ENCODE measurements around the gene MPZL1.
A peak's percentile ranks its signal among the peaks of the same experiment; 100 is the strongest.

Gene MPZL1

DNA sequence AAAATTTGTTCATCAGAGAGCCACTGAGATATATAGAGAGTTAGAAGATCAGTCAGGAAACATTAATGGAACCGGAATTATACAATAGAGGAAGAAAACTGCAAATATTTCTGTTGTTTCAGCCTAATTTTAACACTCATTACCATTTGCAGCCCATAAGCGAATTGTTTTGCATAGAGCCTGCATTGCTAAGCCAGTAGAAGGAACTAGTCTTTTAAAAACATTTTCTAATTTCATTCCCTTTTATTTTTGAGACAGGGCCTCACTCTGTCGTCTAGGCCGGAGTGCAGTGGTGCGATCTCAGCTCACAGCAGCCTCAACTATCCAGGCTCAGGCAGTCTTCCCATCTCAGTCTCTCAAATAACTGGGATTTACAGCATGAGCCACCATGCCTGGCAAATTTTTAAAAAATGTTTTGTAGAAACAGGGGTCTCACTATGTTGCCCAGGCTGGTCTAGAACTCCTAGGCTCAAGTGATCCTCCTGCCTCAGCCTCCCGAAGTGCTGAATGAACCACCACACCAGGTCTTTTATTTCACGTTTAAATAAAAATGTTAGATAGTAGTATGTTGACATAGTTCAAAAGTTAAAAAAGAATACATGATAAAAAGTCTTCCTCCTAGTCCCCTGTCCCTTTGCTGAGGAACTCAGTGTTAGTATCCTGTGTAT is 25.3 kb downstream of the MPZL1 start:
- TF ChIP-seq, protein P1, sequence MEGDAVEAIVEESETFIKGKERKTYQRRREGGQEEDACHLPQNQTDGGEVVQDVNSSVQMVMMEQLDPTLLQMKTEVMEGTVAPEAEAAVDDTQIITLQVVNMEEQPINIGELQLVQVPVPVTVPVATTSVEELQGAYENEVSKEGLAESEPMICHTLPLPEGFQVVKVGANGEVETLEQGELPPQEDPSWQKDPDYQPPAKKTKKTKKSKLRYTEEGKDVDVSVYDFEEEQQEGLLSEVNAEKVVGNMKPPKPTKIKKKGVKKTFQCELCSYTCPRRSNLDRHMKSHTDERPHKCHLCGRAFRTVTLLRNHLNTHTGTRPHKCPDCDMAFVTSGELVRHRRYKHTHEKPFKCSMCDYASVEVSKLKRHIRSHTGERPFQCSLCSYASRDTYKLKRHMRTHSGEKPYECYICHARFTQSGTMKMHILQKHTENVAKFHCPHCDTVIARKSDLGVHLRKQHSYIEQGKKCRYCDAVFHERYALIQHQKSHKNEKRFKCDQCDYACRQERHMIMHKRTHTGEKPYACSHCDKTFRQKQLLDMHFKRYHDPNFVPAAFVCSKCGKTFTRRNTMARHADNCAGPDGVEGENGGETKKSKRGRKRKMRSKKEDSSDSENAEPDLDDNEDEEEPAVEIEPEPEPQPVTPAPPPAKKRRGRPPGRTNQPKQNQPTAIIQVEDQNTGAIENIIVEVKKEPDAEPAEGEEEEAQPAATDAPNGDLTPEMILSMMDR (IDR thresholded peaks at IDR 0.05; ENCODE audit: low read length, missing control alignments), result no peak
- no peak for DNase-seq (ENCODE audit: low read depth)
- no peak overlapping the region for H3K4me3 ChIP-seq (replicated peaks; ENCODE audit: low read depth, low read length)

DNA sequence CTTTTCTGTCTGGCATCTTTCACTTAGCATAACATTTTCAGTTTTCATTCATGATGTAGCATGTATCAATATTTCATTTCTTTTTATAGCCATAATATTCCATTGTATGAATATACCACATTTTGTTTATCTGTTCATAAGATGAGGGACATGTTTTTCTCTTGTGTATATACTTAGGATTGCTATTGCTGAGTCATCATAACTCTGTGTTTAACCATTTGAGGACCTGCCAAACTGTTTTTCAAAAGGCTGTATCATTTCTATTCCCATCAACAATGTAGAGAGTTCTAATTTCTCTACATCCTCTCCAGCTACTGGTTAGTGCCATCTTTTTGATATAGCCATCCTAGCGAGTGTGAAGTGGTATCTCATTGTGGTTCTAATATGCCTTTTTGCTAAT is 26.2 kb downstream of the MPZL1 start:
- peak; percentile 47 for DNase-seq (ENCODE audit: low read depth)
- TF ChIP-seq, protein P1 (IDR thresholded peaks at IDR 0.05; ENCODE audit: low read length, missing control alignments), result no peak

DNA sequence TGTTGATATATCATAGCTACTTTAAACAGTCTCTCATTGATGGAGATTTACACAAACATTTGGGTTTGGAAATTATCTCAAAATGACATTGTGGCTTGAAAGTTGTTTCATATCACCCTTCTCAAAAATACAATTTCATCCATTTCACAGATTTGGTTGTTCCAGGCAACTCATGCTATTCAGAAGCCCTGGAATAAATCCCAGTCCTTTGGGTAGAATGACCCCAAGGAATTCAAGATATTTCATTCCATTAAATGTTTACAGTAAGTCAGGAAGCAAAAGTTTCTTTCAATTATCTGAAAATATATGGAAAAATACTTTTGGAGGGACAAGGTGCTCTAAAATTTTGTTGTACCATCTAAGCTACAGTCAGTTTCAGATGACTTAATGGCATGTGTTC is 27.1 kb downstream of the MPZL1 start:
- no peak overlapping the region for H3K4me3 ChIP-seq (replicated peaks; ENCODE audit: low read depth, low read length)
- TF ChIP-seq, protein P1 (IDR thresholded peaks at IDR 0.05; ENCODE audit: low read length, missing control alignments), result no peak
- no peak for DNase-seq (ENCODE audit: low read depth)

More for the DNA sequence above, 26.2 kb downstream of the MPZL1 start:
- H3K4me3 ChIP-seq (replicated peaks; ENCODE audit: low read depth, low read length), result no peak overlapping the region

DNA sequence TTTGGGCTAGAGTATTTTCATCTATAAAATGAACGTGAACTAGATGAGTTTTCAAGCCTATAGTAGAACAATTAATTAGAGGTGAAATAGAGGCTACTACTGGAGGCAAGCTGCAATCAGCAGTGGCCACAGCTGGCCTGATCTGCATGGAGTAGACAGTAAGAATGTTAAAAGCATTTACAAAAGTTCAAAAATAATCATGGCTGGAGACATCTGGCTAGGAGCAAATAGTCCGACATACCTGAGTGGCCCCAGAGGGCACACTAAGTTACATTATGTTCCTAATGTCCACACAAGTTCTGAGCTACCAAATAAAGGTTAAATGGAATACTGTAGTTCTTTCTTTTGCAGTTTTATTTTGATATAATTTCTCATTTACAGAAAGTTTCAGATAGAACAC is 28.0 kb downstream of the MPZL1 start:
- no peak for DNase-seq (ENCODE audit: low read depth)
- TF ChIP-seq, protein P1 (IDR thresholded peaks at IDR 0.05; ENCODE audit: low read length, missing control alignments), result no peak
- no peak overlapping the region for H3K4me3 ChIP-seq (replicated peaks; ENCODE audit: low read depth, low read length)

DNA sequence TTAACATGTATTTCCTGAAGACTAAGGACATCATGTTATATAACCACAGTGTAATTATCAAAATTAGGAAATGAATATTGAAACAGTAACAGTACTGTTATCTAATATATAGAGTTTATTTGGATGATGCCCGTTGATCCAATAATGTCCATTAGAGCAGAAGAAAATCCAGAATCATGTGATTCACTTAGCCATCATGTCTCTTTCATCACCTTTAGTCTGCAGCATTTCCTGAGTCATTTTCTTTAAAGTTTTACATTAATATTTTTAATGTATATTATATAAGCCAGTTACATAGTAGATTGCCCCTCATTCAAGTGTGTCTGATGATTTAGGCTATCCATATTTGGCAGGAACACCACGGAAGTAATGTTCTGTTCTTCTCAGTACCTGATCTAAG is 28.9 kb downstream of the MPZL1 start:
- DNase-seq (ENCODE audit: low read depth), result no peak
- TF ChIP-seq, protein P1 (IDR thresholded peaks at IDR 0.05; ENCODE audit: low read length, missing control alignments), result no peak

DNA sequence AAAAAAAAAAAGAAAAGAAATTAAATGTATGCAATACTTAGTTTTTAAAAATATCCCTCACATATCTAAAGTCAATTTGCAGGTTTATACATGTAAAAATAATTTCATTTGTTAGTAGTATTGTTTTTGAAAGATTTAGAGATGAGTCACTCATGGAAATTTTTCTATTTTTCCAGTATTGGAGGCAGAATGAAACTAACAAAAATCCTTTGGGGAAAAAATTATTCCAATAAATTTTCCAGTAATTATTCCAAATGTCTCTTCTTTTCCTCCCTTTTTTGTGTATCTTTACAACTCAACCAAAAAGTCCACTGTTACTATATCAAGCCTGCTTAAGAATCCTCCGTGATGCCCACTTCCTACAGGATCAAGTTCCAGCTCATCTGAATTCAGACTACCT is 29.9 kb downstream of the MPZL1 start:
- TF ChIP-seq, protein P1 (IDR thresholded peaks at IDR 0.05; ENCODE audit: low read length, missing control alignments), result no peak
- H3K4me3 ChIP-seq (replicated peaks; ENCODE audit: low read depth, low read length), result no peak overlapping the region
- DNase-seq (ENCODE audit: low read depth), result no peak

More for the DNA sequence above, 28.9 kb downstream of the MPZL1 start:
- no peak overlapping the region for H3K4me3 ChIP-seq (replicated peaks; ENCODE audit: low read depth, low read length)

Measured in fibroblast of pulmonary artery (primary cell).